HG03097 (cell line): ENCODE results near the gene SLCO1B3.
"Not testable (repeated sequence)": the region's sequence is repeated elsewhere in the genome, so short reads cannot be mapped to it uniquely, and the experiment has no call there.

Source experiments
- ATAC-seq: cut with Tn5 transposase; IDR thresholded peaks from one replicate; pipeline ENCODE4 v1.9.1; 2021; ENCODE audit not compliant: unreplicated experiment, low FRiP score

The SLCO1B3 gene

GRCh38 chr12:20810487-20810886 lies at the start of gene SLCO1B3:
Gene SLCO1B3, plus strand, starts transcription at chr12:20810705. Its CDS starts 5,034 bp downstream, at chr12:20815739.
- ATAC-seq: no peak

- no peak for ATAC-seq
These were observed 33.1 kb upstream of the SLCO1B3 start for GRCh38 chr12:20777420-20777819.

- ATAC-seq: no peak
These were observed 31.5 kb upstream of the SLCO1B3 start for GRCh38 chr12:20778969-20779368.

GRCh38 chr12:20779971-20780370 lies 30.5 kb upstream of the SLCO1B3 start:
- not testable (repeated sequence) for ATAC-seq

- not testable (repeated sequence) for ATAC-seq
These were observed 26.6 kb upstream of the SLCO1B3 start for GRCh38 chr12:20783796-20784357.

GRCh38 chr12:20792971-20793370 lies 17.5 kb upstream of the SLCO1B3 start:
- no peak for ATAC-seq

GRCh38 chr12:20798554-20798953 lies 12.0 kb upstream of the SLCO1B3 start:
- no peak for ATAC-seq

- no peak for ATAC-seq
These were observed 10.3 kb upstream of the SLCO1B3 start for GRCh38 chr12:20800160-20800559.

GRCh38 chr12:20801035-20801434 lies 9.5 kb upstream of the SLCO1B3 start:
- ATAC-seq: no peak

- ATAC-seq: no peak
These were observed 4.6 kb upstream of the SLCO1B3 start for GRCh38 chr12:20805921-20806320.

- ATAC-seq: no peak
These were observed 3.1 kb upstream of the SLCO1B3 start for GRCh38 chr12:20807192-20808080.

- no peak for ATAC-seq
These were observed 2.0 kb upstream of the SLCO1B3 start for GRCh38 chr12:20808521-20808920.

GRCh38 chr12:20815574-20815973 lies 5.1 kb downstream of the SLCO1B3 start:
- no peak for ATAC-seq

GRCh38 chr12:20822415-20822814 lies 11.9 kb downstream of the SLCO1B3 start:
- ATAC-seq: no peak

- ATAC-seq: no peak
These were observed 12.4 kb downstream of the SLCO1B3 start for GRCh38 chr12:20822925-20823324.

- no peak for ATAC-seq
These were observed 19.4 kb downstream of the SLCO1B3 start for GRCh38 chr12:20829919-20830318.

- ATAC-seq: no peak
These were observed 20.0 kb downstream of the SLCO1B3 start for GRCh38 chr12:20830456-20830855.

- ATAC-seq: no peak
These were observed 22.4 kb downstream of the SLCO1B3 start for GRCh38 chr12:20832911-20833310.

- no peak for ATAC-seq
These were observed 42.1 kb downstream of the SLCO1B3 start for GRCh38 chr12:20852649-20853048.

GRCh38 chr12:20863056-20863455 lies 52.6 kb downstream of the SLCO1B3 start:
- no peak for ATAC-seq

- ATAC-seq: no peak
These were observed 55.4 kb downstream of the SLCO1B3 start for GRCh38 chr12:20865873-20866272.

- ATAC-seq: no peak
These were observed 57.8 kb downstream of the SLCO1B3 start for GRCh38 chr12:20868277-20868676.
